ENCODE data around the gene TRIM75.
"Not testable (repeated sequence)": the region's sequence is repeated elsewhere in the genome, so short reads cannot be mapped to it uniquely, and the experiment has no call there.

TRIM75 gene

GRCh38 chr4:165010991-165011390, 42.7 kb upstream of the TRIM75 start:
- no peak for DNase-seq (ENCODE audit: low spot score)
- POLR2A ChIA-PET (ENCODE audit: low non-redundant PET), result no interaction called here
- TF ChIP-seq, protein P1, sequence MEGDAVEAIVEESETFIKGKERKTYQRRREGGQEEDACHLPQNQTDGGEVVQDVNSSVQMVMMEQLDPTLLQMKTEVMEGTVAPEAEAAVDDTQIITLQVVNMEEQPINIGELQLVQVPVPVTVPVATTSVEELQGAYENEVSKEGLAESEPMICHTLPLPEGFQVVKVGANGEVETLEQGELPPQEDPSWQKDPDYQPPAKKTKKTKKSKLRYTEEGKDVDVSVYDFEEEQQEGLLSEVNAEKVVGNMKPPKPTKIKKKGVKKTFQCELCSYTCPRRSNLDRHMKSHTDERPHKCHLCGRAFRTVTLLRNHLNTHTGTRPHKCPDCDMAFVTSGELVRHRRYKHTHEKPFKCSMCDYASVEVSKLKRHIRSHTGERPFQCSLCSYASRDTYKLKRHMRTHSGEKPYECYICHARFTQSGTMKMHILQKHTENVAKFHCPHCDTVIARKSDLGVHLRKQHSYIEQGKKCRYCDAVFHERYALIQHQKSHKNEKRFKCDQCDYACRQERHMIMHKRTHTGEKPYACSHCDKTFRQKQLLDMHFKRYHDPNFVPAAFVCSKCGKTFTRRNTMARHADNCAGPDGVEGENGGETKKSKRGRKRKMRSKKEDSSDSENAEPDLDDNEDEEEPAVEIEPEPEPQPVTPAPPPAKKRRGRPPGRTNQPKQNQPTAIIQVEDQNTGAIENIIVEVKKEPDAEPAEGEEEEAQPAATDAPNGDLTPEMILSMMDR (conservative IDR thresholded peaks at IDR 0.05; ENCODE audit: low read depth), result no peak
- CTCF ChIA-PET, result no interaction called here
- no peak overlapping the region for H3K27ac ChIP-seq

DNA sequence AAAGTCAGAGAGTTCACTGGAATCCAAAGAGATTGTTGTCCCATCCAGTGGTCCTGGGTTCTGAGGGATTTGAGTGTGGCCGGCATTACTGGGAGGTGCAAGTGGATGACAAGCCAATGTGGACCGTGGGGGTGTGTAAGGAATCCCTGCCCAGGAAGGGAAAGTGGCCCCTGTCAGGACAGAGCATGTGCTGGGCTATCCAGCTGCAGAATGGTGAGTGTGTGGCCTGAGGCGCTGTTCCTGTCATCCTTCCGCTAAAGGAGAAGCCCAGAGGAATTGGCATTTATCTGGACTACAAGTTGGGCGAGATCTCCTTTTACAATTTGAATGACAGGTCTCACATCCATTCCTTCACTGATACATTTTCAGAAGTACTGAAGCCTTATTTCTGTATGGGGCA, 42.3 kb upstream of the TRIM75 start:
- TF ChIP-seq, protein P1 (conservative IDR thresholded peaks at IDR 0.05; ENCODE audit: low read depth), result no peak
- ChIA-PET CTCF (no interaction called here), POLR2A (ENCODE audit: low non-redundant PET) (no interaction called here)
- no peak overlapping the region for H3K27ac ChIP-seq
- peak; percentile 18 for DNase-seq (ENCODE audit: low spot score)

DNA sequence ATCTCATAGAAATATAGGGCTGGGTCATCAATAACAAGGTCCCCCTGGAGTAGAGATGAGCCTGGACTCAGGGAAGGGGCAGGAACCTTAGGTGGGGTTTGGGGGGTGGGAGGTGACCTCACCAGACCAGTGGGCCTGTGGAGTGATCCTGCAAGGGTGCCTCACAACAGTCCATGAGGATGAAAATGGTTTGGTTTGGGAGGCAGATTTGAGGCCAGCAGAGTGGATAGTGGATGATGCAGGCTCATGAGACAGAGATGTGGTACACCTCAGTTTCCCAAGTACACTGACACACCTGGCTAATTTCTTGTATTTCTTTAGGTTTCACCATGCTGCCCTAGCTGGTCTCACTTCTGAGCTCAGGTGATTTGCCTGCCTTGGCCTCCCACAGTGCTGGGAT, 40.0 kb upstream of the TRIM75 start:
- no peak for DNase-seq (ENCODE audit: low spot score)
- TF ChIP-seq, protein P1 (conservative IDR thresholded peaks at IDR 0.05; ENCODE audit: low read depth), result no peak
- ChIA-PET CTCF (no interaction called here), POLR2A (ENCODE audit: low non-redundant PET) (no interaction called here)
- H3K27ac ChIP-seq, result no peak overlapping the region

DNA sequence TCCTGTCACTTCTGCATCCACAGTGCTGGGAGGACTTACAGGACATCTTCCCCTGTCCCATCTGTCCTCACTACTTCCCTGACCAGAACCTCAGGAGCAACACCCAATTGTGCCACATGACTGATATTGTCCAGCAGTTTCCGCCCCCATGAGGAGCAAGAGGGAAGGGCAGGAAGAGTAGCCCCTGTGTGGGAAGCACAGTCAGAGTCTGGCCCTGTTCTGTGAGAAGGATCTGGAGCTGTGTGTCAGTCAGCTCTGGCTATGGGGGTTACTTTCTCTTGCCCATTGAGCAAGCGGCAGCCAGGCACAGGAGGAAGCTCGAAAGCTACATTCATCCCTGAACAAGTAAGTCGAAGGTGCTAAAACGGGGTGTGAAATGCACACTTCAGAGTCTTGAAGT, 36.7 kb upstream of the TRIM75 start:
- H3K27ac ChIP-seq, result no peak overlapping the region
- TF ChIP-seq, protein P1 (conservative IDR thresholded peaks at IDR 0.05; ENCODE audit: low read depth), result no peak
- CTCF ChIA-PET, result no interaction called here
- POLR2A ChIA-PET (ENCODE audit: low non-redundant PET), result no interaction called here
- DNase-seq (ENCODE audit: low spot score), result no peak

GRCh38 chr4:165019995-165020394, 33.7 kb upstream of the TRIM75 start:
- DNase-seq (ENCODE audit: low spot score); H3K27ac ChIP-seq; POLR2A ChIA-PET (ENCODE audit: low non-redundant PET); CTCF ChIA-PET: not testable (repeated sequence)

- CTCF ChIA-PET; H3K27ac ChIP-seq; POLR2A ChIA-PET (ENCODE audit: low non-redundant PET); DNase-seq (ENCODE audit: low spot score): not testable (repeated sequence)
Measured at GRCh38 chr4:165025782-165026181, 27.9 kb upstream of the TRIM75 start.

GRCh38 chr4:165027762-165028402, 25.8 kb upstream of the TRIM75 start:
- H3K27ac ChIP-seq, result no peak overlapping the region
- TF ChIP-seq, protein P1 (conservative IDR thresholded peaks at IDR 0.05; ENCODE audit: low read depth), result no peak
- no peak for DNase-seq (ENCODE audit: low spot score)
- CTCF ChIA-PET, result interaction anchor here (0.6 kb wide), 1 partner anchor 929 kb away, joined by 3 read pairs; no protein-coding TSS in a partner anchor
- POLR2A ChIA-PET (ENCODE audit: low non-redundant PET), result no interaction called here

All from RWPE1 (cell line).